Cardiac septum (tissue), 1 donor: ENCODE measurements around the gene TEX36. TPM values are rescaled to one million over a fixed set of nuclear protein-coding genes. Genes with fewer than 3 reads are reported as not detected.

Experiments
- total RNA-seq: library from RNA; stranded (reverse); fragmentation: NEBNext Ultra II Directional; extraction: Animal tissue kit (Norgen Biotek cat#: 25700); gene quantifications from one replicate; pipeline ENCODE4 v1.2.1, GENCODE V29; 2021
- donor health status: DM: no; HTN: no; CAD: no.

TEX36 gene
- total RNA-seq, 1 donor from 2014 or later, result not detected

Other genes starting within 250 kb of the TEX36 start
- gene EDRF1, start 36.5 kb upstream of the TEX36 start, total RNA-seq, result 8.6 TPM
- not detected for gene MMP21, start 92.7 kb upstream of the TEX36 start, total RNA-seq
- gene UROS, start 140.1 kb upstream of the TEX36 start, total RNA-seq, result 69.5 TPM
- gene BCCIP, start 140.4 kb upstream of the TEX36 start, total RNA-seq, result 41.8 TPM
- gene DHX32, start 198.1 kb upstream of the TEX36 start, total RNA-seq, result 45.1 TPM
- 0.43 TPM for gene FANK1, start 213.4 kb upstream of the TEX36 start, total RNA-seq